ENCODE results near the gene PSMA6. TPM values are rescaled to one million over a fixed set of nuclear protein-coding genes. Genes with fewer than 3 reads are reported as not detected.
"Not testable (repeated sequence)": the region's sequence is repeated elsewhere in the genome, so short reads cannot be mapped to it uniquely, and the experiment has no call there.

PSMA6 gene
- total RNA-seq, 2 donors from 2014 or later: 39.6 to 43.1 TPM

- no peaks in the 10 kb centered on the region for H3K36me3 ChIP-seq (replicated peaks in 1 of 2; ENCODE audit: insufficient read depth in 1 of 2, low read depth in 2 of 2)
- no peak overlapping the region for H3K27ac ChIP-seq
- no peaks in the 10 kb centered on the region for H3K27me3 ChIP-seq
- no peaks in the 10 kb centered on the region for H3K9me3 ChIP-seq
- intact Hi-C loops (cut with DNase I): no loop called here
- peaks cover 5% of the 10 kb centered on the region for H3K4me1 ChIP-seq
- TF ChIP-seq POLR2A (IDR thresholded peaks at IDR 0.05): no peak
- no peak for TF ChIP-seq CTCF (IDR thresholded peaks at IDR 0.05)
- WGBS, 2 donors: 85 to 93% methylated on average over 3 of the region's 3 CpGs
- ATAC-seq (no peak), DNase-seq (no peak)
- H3K4me3 ChIP-seq: no peak overlapping the region
These were observed 59.3 kb downstream of the PSMA6 start for GRCh38 chr14:35351497-35351896.

- H3K27ac ChIP-seq: no peak overlapping the region
- no peaks in the 10 kb centered on the region for H3K9me3 ChIP-seq
- ATAC-seq: no peak
- 69% methylated on average over 4 of the region's 4 CpGs for WGBS, 2 donors
- TF ChIP-seq POLR2A (IDR thresholded peaks at IDR 0.05): no peak
- TF ChIP-seq CTCF (IDR thresholded peaks at IDR 0.05): no peak
- intact Hi-C loops (cut with DNase I): no loop called here
- no peak overlapping the region for H3K4me3 ChIP-seq
- no peaks in the 10 kb centered on the region for H3K36me3 ChIP-seq (replicated peaks in 1 of 2; ENCODE audit: insufficient read depth in 1 of 2, low read depth in 2 of 2)
- H3K4me1 ChIP-seq: peaks cover 5% of the 10 kb centered on the region
- DNase-seq: no peak
- H3K27me3 ChIP-seq: no peaks in the 10 kb centered on the region
These were observed 59.7 kb downstream of the PSMA6 start for GRCh38 chr14:35351897-35352273.

- Histone ChIP-seq H3K27ac (peak overlapping the region in 1 of 4 donors; percentile 28), H3K9me3 (no peaks in the 10 kb centered on the region), H3K4me1 (peaks cover 5% of the 10 kb centered on the region), H3K4me3 (no peak overlapping the region), H3K36me3 (replicated peaks in 1 of 2; ENCODE audit: insufficient read depth in 1 of 2, low read depth in 2 of 2) (no peaks in the 10 kb centered on the region), H3K27me3 (no peaks in the 10 kb centered on the region)
- ATAC-seq: no peak
- intact Hi-C loops (cut with DNase I): no loop called here
- TF ChIP-seq POLR2A (IDR thresholded peaks at IDR 0.05): no peak
- no peak for TF ChIP-seq CTCF (IDR thresholded peaks at IDR 0.05)
- DNase-seq: no peak
- WGBS, 2 donors: 76 to 77% methylated on average over 10 to 15 of the region's 15 CpGs
These were observed 60.4 kb downstream of the PSMA6 start for GRCh38 chr14:35352274-35353233.

- no peak for DNase-seq
- TF ChIP-seq CTCF (IDR thresholded peaks at IDR 0.05) (peak in 1 of 7 experiments; percentile 15), POLR2A (IDR thresholded peaks at IDR 0.05) (no peak)
- no peak for ATAC-seq
These were observed 61.4 kb downstream of the PSMA6 start for GRCh38 chr14:35353409-35354172.

GRCh38 chr14:35355235-35355634, 63.1 kb downstream of the PSMA6 start:
- H3K27ac ChIP-seq; H3K4me1 ChIP-seq; intact Hi-C loops (cut with DNase I); H3K9me3 ChIP-seq; ATAC-seq; H3K4me3 ChIP-seq; H3K36me3 ChIP-seq (replicated peaks in 1 of 2; ENCODE audit: insufficient read depth in 1 of 2, low read depth in 2 of 2); DNase-seq; H3K27me3 ChIP-seq: not testable (repeated sequence)
- 78 to 93% methylated on average over 6 of the region's 6 CpGs for WGBS, 2 donors

More at GRCh38 chr14:35353409-35354172, 61.4 kb downstream of the PSMA6 start:
- Histone ChIP-seq H3K36me3 (replicated peaks in 1 of 2; ENCODE audit: insufficient read depth in 1 of 2, low read depth in 2 of 2) (no peaks in the 10 kb centered on the region), H3K9me3 (no peaks in the 10 kb centered on the region), H3K4me1 (peaks cover 5% of the 10 kb centered on the region), H3K27me3 (no peaks in the 10 kb centered on the region), H3K27ac (no peak overlapping the region), H3K4me3 (no peak overlapping the region)
- WGBS, 2 donors: 59 to 70% methylated on average over 10 of the region's 10 CpGs
- intact Hi-C loops (cut with DNase I): no loop called here

Measured in body of pancreas (tissue), 4 donors.